IMR-90 (cell line): ENCODE results near the gene PTPN3. TPM values are rescaled to one million over a fixed set of nuclear protein-coding genes. Genes with fewer than 3 reads are reported as not detected.

Experiments used
- ATAC-seq: fragments of 200-7000 bp; cut with Tn5 transposase; 2 replicates; pipeline ENCODE4 v1.9.1; 2020; ENCODE audit warnings: low read depth, mild to moderate bottlenecking, moderate library complexity
- BruUV-seq: library from RNA; stranded (reverse); fragments of 400-500 nt; replicated peaks from 2 replicates; lab custom pipeline; 2021; lab: Mats Ljungman, UMichigan
- CTCF ChIA-PET: fragments of 300-600 bp; formaldehyde crosslinking; extraction: SDS; loops from one replicate; lab custom pipeline; 2021; ENCODE audit warnings: antibody characterized with exemption; lab: Yijun Ruan, JAX
- POLR2A ChIA-PET: fragments of 300-600 bp; sonication (Branson Sonifier 250); formaldehyde crosslinking; loops from one replicate; lab custom pipeline; 2022; ENCODE audit warnings: antibody characterized with exemption; ENCODE audit not compliant: unreplicated experiment; lab: Charles Lee
- DNase-seq: peaks from one replicate; pipeline ENCODE4 v3.0.0; 2013
- H2AFZ ChIP-seq: replicated peaks from 2 replicates; pipeline ENCODE3; 2013; ENCODE audit warnings: low read length, mild to moderate bottlenecking; ENCODE audit not compliant: poor library complexity
- H2AK5ac ChIP-seq: 2 replicates; pipeline ENCODE4 v1.6.1; 2013; ENCODE audit warnings: low read depth, low read length, inconsistent platforms
- H2AK9ac ChIP-seq: replicated peaks from 2 replicates; pipeline ENCODE3; 2013; ENCODE audit warnings: mild to moderate bottlenecking, low read depth, low read length, moderate library complexity; ENCODE audit not compliant: poor library complexity
- H2BK120ac ChIP-seq: 2 replicates; pipeline ENCODE4 v1.6.1; 2013; ENCODE audit warnings: low read depth, low read length, inconsistent platforms
- H2BK15ac ChIP-seq: 3 replicates; pipeline ENCODE4 v1.6.1; 2013; ENCODE audit warnings: low read depth, low read length, inconsistent platforms
- H2BK20ac ChIP-seq: 2 replicates; pipeline ENCODE4 v1.6.1; 2013; ENCODE audit warnings: low read depth, mild to moderate bottlenecking, inconsistent platforms, low read length, moderate library complexity
- H2BK5ac ChIP-seq: 2 replicates; pipeline ENCODE4 v1.6.1; 2013; ENCODE audit warnings: mild to moderate bottlenecking, low read depth, low read length, inconsistent platforms; ENCODE audit not compliant: poor library complexity, severe bottlenecking
- H3K14ac ChIP-seq: replicated peaks from 2 replicates; pipeline ENCODE4 v1.6.1; 2013; ENCODE audit warnings: low read depth, low read length, inconsistent platforms
- H3K18ac ChIP-seq: 2 replicates; pipeline ENCODE4 v1.6.1; 2013; ENCODE audit warnings: low read depth, low read length, control low read depth
- H3K23ac ChIP-seq: 2 replicates; pipeline ENCODE4 v1.6.1; 2013; ENCODE audit warnings: low read depth, low read length, inconsistent platforms
- H3K27ac ChIP-seq: 2 replicates; pipeline ENCODE4 v1.5.1; 2013; ENCODE audit warnings: mild to moderate bottlenecking, control low read depth, low read length; ENCODE audit not compliant: insufficient read depth
- H3K27me3 ChIP-seq: 2 replicates; pipeline ENCODE4 v1.6.1; 2013; ENCODE audit warnings: low read length; ENCODE audit not compliant: control insufficient read depth, insufficient read depth
- H3K36me3 ChIP-seq: 2 replicates; pipeline ENCODE4 v1.6.1; 2013; ENCODE audit warnings: low read length, mixed read lengths; ENCODE audit not compliant: control insufficient read depth, insufficient read depth
- H3K4ac ChIP-seq: 2 replicates; pipeline ENCODE4 v1.6.1; 2013; ENCODE audit warnings: low read depth, low read length, inconsistent platforms
- H3K4me1 ChIP-seq: 2 replicates; pipeline ENCODE4 v1.6.1; 2013; ENCODE audit warnings: low read length, mixed read lengths; ENCODE audit not compliant: control insufficient read depth, insufficient read depth
- H3K4me2 ChIP-seq: 2 replicates; pipeline ENCODE4 v1.6.1; 2013; ENCODE audit warnings: low read depth, mild to moderate bottlenecking, control low read depth, low read length, moderate library complexity
- H3K4me3 ChIP-seq: 2 replicates; pipeline ENCODE4 v1.5.1; 2013; ENCODE audit warnings: low read depth, mild to moderate bottlenecking, control low read depth, low read length, moderate library complexity; ENCODE audit not compliant: insufficient read depth
- H3K56ac ChIP-seq: 2 replicates; pipeline ENCODE4 v1.6.1; 2013; ENCODE audit warnings: low read length, inconsistent platforms; ENCODE audit not compliant: insufficient read depth; ENCODE audit errors: extremely low read depth
- H3K79me1 ChIP-seq, 2 experiments: 2 replicates each; pipeline ENCODE4 v1.6.1; 2013; ENCODE audit warnings: low read length in 2 of 2, inconsistent platforms in 1 of 2, low read depth in 1 of 2
- H3K9ac ChIP-seq: 2 replicates; pipeline ENCODE4 v1.6.1; 2013; ENCODE audit warnings: low read depth, low read length, control low read depth
- H3K9me1 ChIP-seq: 2 replicates; pipeline ENCODE4 v1.6.1; 2013; ENCODE audit warnings: low read length, inconsistent platforms; ENCODE audit not compliant: insufficient read depth
- H3K9me3 ChIP-seq: 2 replicates; pipeline ENCODE4 v1.6.1; 2013; ENCODE audit warnings: low read length; ENCODE audit not compliant: control insufficient read depth, insufficient read depth
- H4K20me1 ChIP-seq: 2 replicates; pipeline ENCODE4 v1.6.1; 2013; ENCODE audit warnings: low read length, inconsistent platforms; ENCODE audit not compliant: insufficient read depth
- H4K5ac ChIP-seq: 2 replicates; pipeline ENCODE4 v1.6.1; 2013; ENCODE audit warnings: mild to moderate bottlenecking, low read depth, low read length, control low read depth
- H4K8ac ChIP-seq, 2 experiments: 2 replicates each; pipeline ENCODE4 v1.6.1; 2013; ENCODE audit warnings: low read depth in 2 of 2, low read length in 2 of 2, control low read depth in 1 of 2, inconsistent platforms in 1 of 2
- H4K91ac ChIP-seq: 2 replicates; pipeline ENCODE4 v1.6.1; 2013; ENCODE audit warnings: low read depth, low read length, inconsistent platforms; ENCODE audit not compliant: insufficient read depth
- BHLHE40 ChIP-seq: fragments of 150-350 bp; IDR thresholded peaks from 2 replicates; pipeline ENCODE4 v1.6.1; 2016; ENCODE audit warnings: mild to moderate bottlenecking, low read depth, low read length
- CHD1 ChIP-seq: IDR thresholded peaks from 2 replicates; pipeline ENCODE4 v1.6.1; 2012; ENCODE audit warnings: low read depth, low read length, improper control_type of control experiment
- CTCF ChIP-seq: conservative IDR thresholded peaks from 2 replicates; pipeline ENCODE4 v1.5.1; 2012; ENCODE audit warnings: mild to moderate bottlenecking, low read depth, low read length, improper control_type of control experiment
- MXI1 ChIP-seq: IDR thresholded peaks from 2 replicates; pipeline ENCODE4 v1.6.1; 2012; ENCODE audit warnings: low read depth, mild to moderate bottlenecking, low read length, moderate library complexity, borderline replicate concordance
- NFE2L2 ChIP-seq: fragments of 150-350 bp; IDR thresholded peaks from 2 replicates; pipeline ENCODE4 v1.6.1; 2016; ENCODE audit warnings: low read depth, mild to moderate bottlenecking, low read length
- USF2 ChIP-seq: fragments of 150-350 bp; IDR thresholded peaks from 2 replicates; pipeline ENCODE4 v1.6.1; 2017; ENCODE audit warnings: mild to moderate bottlenecking, antibody characterized with exemption, low read length, low read depth
- WGBS, 2 experiments: methylation state at CpG; one replicate each; pipeline versions ENCODE4 v1.1.5 to v1.1.7; 2013; ENCODE audit warnings: missing lambda C conversion rate in 2 of 2; ENCODE audit not compliant: insufficient read length in 1 of 2; ENCODE audit errors: extremely low coverage in 2 of 2; 5-methylcytosine and 5-hydroxymethylcytosine counted together
- dilution Hi-C: fragments of 300-500 bp; cut with HindIII; formaldehyde crosslinking; loops from one replicate; pipeline ENCODE4 v1.14.3; 2018; ENCODE audit warnings: low sequenced_read_pairs; ENCODE audit not compliant: unreplicated experiment
- in situ Hi-C: fragments of 300-500 bp; cut with MboI; formaldehyde crosslinking; loops from 3 replicates; pipeline ENCODE4 v1.14.3; 2019; ENCODE audit warnings: low sequenced_read_pairs, inconsistent platforms, mixed read lengths
- intact Hi-C: fragments of 100-400 bp; cut with micrococcal nuclease; formaldehyde crosslinking; loops from 2 replicates; pipeline ENCODE4 v1.10.0; 2022
- polyA plus RNA-seq, 3 experiments: library from polyadenylated mRNA; depleted of rRNA; stranded (reverse); fragments of >200 nt; gene quantifications; 2 replicates each; pipeline ENCODE4 v1.2.3, GENCODE V29; 2012; ENCODE audit warnings: low replicate concordance in 1 of 3
- total RNA-seq: library from RNA; depleted of rRNA; stranded (reverse); fragments of >200 nt; gene quantifications from 2 replicates; pipeline ENCODE4 v1.2.3, GENCODE V29; 2012

The PTPN3 gene
- total and polyA plus RNA-seq, 2 of the 4 experiments (the other 2 are of a cell fraction): 0.72 to 0.89 TPM

DNA sequence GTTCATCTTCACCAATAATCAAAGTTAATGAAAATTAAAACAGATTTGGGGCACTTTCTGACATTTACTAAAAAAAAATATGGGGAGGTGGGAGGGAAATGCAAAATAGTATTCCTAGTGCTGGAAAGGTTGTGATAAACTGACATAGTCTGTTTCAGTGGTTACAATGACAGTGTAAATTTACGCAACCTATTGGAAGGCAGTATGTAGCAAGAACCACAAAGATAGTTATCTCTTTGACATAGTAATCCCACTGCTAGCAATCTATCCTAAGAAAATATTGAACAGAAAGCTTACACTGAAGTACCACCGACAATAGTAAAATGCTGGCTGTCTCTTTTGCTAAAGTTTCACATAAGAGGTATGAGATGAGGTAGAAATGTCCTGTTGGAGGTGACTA lies 162.2 kb downstream of the PTPN3 start:
- Histone ChIP-seq H3K9me3 (no peaks in the 10 kb centered on the region), H3K27me3 (peaks cover 8% of the 10 kb centered on the region), H2BK120ac (no peak overlapping the region), H2BK20ac (no peak overlapping the region), H3K4me2 (no peak overlapping the region), H2BK5ac (no peak overlapping the region), H3K4ac (no peak overlapping the region), H2AFZ (no peak overlapping the region), H4K5ac (no peak overlapping the region), H3K56ac (no peak overlapping the region), H3K27ac (no peak overlapping the region), H2AK5ac (no peak overlapping the region), H4K8ac (no peak overlapping the region), H3K4me1 (no peaks in the 10 kb centered on the region), H3K4me3 (no peak overlapping the region), H3K23ac (no peak overlapping the region), H3K36me3 (no peaks in the 10 kb centered on the region), H4K91ac (no peak overlapping the region), H3K14ac (no peak overlapping the region), H3K9ac (no peak overlapping the region), H4K20me1 (no peaks in the 10 kb centered on the region), H3K18ac (no peak overlapping the region), H3K9me1 (no peaks in the 10 kb centered on the region), H3K79me1 (no peaks in the 10 kb centered on the region), H2BK15ac (no peak overlapping the region), H2AK9ac (no peak overlapping the region)
- DNase-seq (no peak), ATAC-seq (no peak)
- dilution Hi-C loops (no loop called here), intact Hi-C loops (no loop called here), in situ Hi-C loops (no loop called here)
- POLR2A ChIA-PET: no interaction called here
- CTCF ChIA-PET: no interaction called here
- BruUV-seq: no TSS peak
- TF ChIP-seq MXI1 (no peak), USF2 (no peak), CTCF (no peak), CHD1 (no peak), BHLHE40 (no peak), NFE2L2 (no peak)
- no CpG with 5 or more reads among the region's 2 CpGs for WGBS, 2 experiments
